Left lung (tissue), 10 donors: ENCODE measurements around the gene SRSF8. TPM values are rescaled to one million over a fixed set of nuclear protein-coding genes. Genes with fewer than 3 reads are reported as not detected.

ENCODE experiments used
- ATAC-seq: fragments of 200-7000 bp; cut with Tn5 transposase; one replicate; pipeline ENCODE4 v1.9.1; 2020; ENCODE audit warnings: moderate library complexity
- DNase-seq, 4 donors: peaks; one replicate each; pipeline ENCODE4 v3.0.0-alpha.2; 2013 to 2020
- H3K27ac ChIP-seq, 2 donors: fragments of 200-600 bp; sonication (generic) in 1 of 2; one replicate each; pipeline versions ENCODE4 v1.5.0 to v1.8.0; 2020 to 2021
- H3K27me3 ChIP-seq, 2 donors: fragments of 200-600 bp; sonication (generic) in 1 of 2; one replicate each; pipeline versions ENCODE4 v1.5.0 to v1.8.0; 2020 to 2021
- H3K36me3 ChIP-seq, 2 donors: fragments of 200-600 bp; sonication (generic) in 1 of 2; one replicate each; pipeline versions ENCODE4 v1.5.0 to v1.8.0; 2020 to 2021
- H3K4me1 ChIP-seq, 2 donors: fragments of 200-600 bp; one replicate each; pipeline ENCODE4 v1.8.0; 2021
- H3K4me3 ChIP-seq, 2 donors: fragments of 200-600 bp; sonication (generic) in 1 of 2; one replicate each; pipeline versions ENCODE4 v1.5.0 to v1.8.0; 2020 to 2021; ENCODE audit warnings: mild to moderate bottlenecking in 1 of 2
- H3K9me3 ChIP-seq, 2 donors: fragments of 200-600 bp; sonication (generic) in 1 of 2; one replicate each; pipeline versions ENCODE4 v1.5.0 to v1.8.0; 2020 to 2021
- CTCF ChIP-seq, 2 donors: fragments of 200-600 bp; sonication (generic) in 1 of 2; IDR thresholded peaks; one replicate each; pipeline versions ENCODE4 v1.5.0 to v1.8.0; 2021; ENCODE audit warnings: antibody characterized with exemption in 2 of 2
- intact Hi-C, 2 donors: fragments of 100-400 bp; cut with DNase I; formaldehyde crosslinking; loops; one replicate each; pipeline versions ENCODE4 v1.11.2 to v1.14.2; 2022
- polyA plus RNA-seq, 6 donors: library from polyadenylated mRNA; unstranded; fragments of 120-200 nt; gene quantifications; one replicate each; pipeline ENCODE4 v1.2.1, GENCODE V29; 2013; ENCODE audit not compliant: insufficient read length in 6 of 6
- total RNA-seq, 2 donors: library from RNA; stranded (reverse); fragmentation: NEBNext Ultra II Directional; extraction: Animal tissue kit (Norgen Biotek cat#: 25700); gene quantifications; one replicate each; pipeline ENCODE4 v1.2.1, GENCODE V29; 2021
- donor health status: DM: no; HTN: yes; CAD: no.
- donor health status: DM: no; HTN: no; CAD: no.

The SRSF8 gene
- total and polyA plus RNA-seq, 8 donors: 27.5 to 48.4 (median 44.4) TPM

DNA sequence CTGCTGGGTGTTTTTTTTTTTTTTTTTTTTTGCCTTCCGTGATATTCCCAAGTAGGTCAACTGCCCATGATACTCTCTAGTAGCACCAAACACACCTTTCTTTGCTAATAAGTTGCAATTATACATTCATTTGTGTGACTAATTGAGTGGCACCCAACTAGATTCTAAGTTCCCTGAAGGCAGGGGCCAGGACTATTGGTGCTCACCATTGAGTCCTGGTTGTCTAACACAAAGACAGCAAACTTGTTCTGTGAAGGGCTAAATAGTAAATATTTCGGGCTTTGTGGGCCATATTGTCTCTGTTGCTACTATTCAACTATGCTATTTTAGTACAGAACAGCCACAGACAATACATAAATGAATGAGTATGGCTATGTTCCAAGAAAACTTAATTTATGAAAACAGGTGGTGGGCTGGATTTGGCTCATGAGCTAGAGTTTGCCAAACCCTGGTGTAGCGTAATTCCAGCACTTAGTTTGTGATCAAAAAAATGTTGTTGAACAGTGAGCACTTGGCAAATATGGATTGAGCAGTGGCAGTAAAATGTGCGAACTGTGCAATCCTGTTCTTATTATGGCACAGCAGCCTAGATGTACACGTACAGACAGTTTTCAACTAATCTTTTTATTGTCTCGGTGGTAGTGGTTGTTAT lies 34.3 kb downstream of the SRSF8 start:
- Histone ChIP-seq H3K27me3 (no peaks in the 10 kb centered on the region), H3K36me3 (no peaks in the 10 kb centered on the region), H3K27ac (no peak overlapping the region), H3K9me3 (no peaks in the 10 kb centered on the region), H3K4me3 (no peak overlapping the region), H3K4me1 (peaks cover 0 to 5% of the 10 kb centered on the region in 2 donors)
- DNase-seq (no peak), ATAC-seq (no peak)
- intact Hi-C loops: no loop called here
- no peak for TF ChIP-seq CTCF (IDR thresholded peaks at IDR 0.05)

- H3K36me3 ChIP-seq: no peaks in the 10 kb centered on the region
- intact Hi-C loops: no loop called here
- no peak for DNase-seq
- H3K4me1 ChIP-seq: no peaks in the 10 kb centered on the region
- TF ChIP-seq CTCF (IDR thresholded peaks at IDR 0.05): no peak
- H3K4me3 ChIP-seq: no peak overlapping the region
- no peaks in the 10 kb centered on the region for H3K9me3 ChIP-seq
- no peak overlapping the region for H3K27ac ChIP-seq
- H3K27me3 ChIP-seq: no peaks in the 10 kb centered on the region
- no peak for ATAC-seq
These were observed 35.2 kb downstream of the SRSF8 start for GRCh38 chr11:95101935-95102334.

DNA sequence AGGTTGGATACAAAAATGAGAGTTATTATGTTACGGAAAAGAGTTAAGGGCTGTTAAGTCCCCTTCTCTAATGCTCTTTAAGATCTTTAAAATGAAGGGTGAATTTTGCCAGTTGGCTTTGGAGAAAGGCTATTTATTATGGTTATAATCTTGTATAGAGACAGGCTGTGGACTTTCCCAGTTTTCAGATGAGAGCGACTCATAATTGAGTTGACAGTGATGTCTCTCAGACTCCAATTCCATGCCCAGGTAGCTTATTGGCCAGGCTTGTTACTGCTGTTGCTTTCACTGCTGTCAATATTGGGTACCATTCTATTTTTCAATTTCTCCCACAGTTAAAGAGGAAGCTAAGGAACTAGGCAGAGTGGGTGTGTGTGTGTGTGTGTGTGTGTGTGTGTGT lies 36.0 kb downstream of the SRSF8 start:
- H3K36me3 ChIP-seq: no peaks in the 10 kb centered on the region
- intact Hi-C loops: no loop called here
- no peak for ATAC-seq
- DNase-seq: no peak
- no peaks in the 10 kb centered on the region for H3K9me3 ChIP-seq
- H3K4me1 ChIP-seq: peaks cover 0 to under 1% of the 10 kb centered on the region in 2 donors
- H3K4me3 ChIP-seq: no peak overlapping the region
- TF ChIP-seq CTCF (IDR thresholded peaks at IDR 0.05): no peak
- H3K27ac ChIP-seq: no peak overlapping the region
- H3K27me3 ChIP-seq: no peaks in the 10 kb centered on the region

- TF ChIP-seq CTCF (IDR thresholded peaks at IDR 0.05): no peak
- no peak for ATAC-seq
These were observed 37.0 kb downstream of the SRSF8 start for GRCh38 chr11:95103701-95104100.

GRCh38 chr11:95104121-95104830 lies 37.6 kb downstream of the SRSF8 start:
- ATAC-seq (no peak), DNase-seq (no peak)
- no peaks in the 10 kb centered on the region for H3K27me3 ChIP-seq
- no peak overlapping the region for H3K27ac ChIP-seq
- no peak for TF ChIP-seq CTCF (IDR thresholded peaks at IDR 0.05)
- H3K4me3 ChIP-seq: no peak overlapping the region
- H3K36me3 ChIP-seq: no peaks in the 10 kb centered on the region
- no peaks in the 10 kb centered on the region for H3K9me3 ChIP-seq
- peaks cover 0 to 4% of the 10 kb centered on the region in 2 donors for H3K4me1 ChIP-seq
- intact Hi-C loops: no loop called here

More at GRCh38 chr11:95103701-95104100, 37.0 kb downstream of the SRSF8 start:
- Histone ChIP-seq H3K4me3 (no peak overlapping the region), H3K27me3 (no peaks in the 10 kb centered on the region), H3K4me1 (peaks cover 0 to 4% of the 10 kb centered on the region in 2 donors), H3K36me3 (no peaks in the 10 kb centered on the region), H3K9me3 (no peaks in the 10 kb centered on the region), H3K27ac (no peak overlapping the region)
- no peak for DNase-seq
- intact Hi-C loops: no loop called here
